Nephron (organoid): ENCODE results near the gene GPR137B.

Source experiments
- H3K27ac Mint-ChIP-seq, 3 experiments: 2 replicates each; pipeline ENCODE4 v1.8.0; 2020; ENCODE audit warnings: mixed read lengths in 3 of 3, mild to moderate bottlenecking in 2 of 3, moderate library complexity in 1 of 3
- H3K27me3 Mint-ChIP-seq: 2 replicates; pipeline ENCODE4 v1.8.0; 2021; ENCODE audit warnings: low read depth, mild to moderate bottlenecking, moderate library complexity, mixed read lengths
- H3K36me3 Mint-ChIP-seq: 2 replicates; pipeline ENCODE4 v1.8.0; 2020; ENCODE audit warnings: low read depth, mixed read lengths
- H3K4me1 Mint-ChIP-seq: 2 replicates; pipeline ENCODE4 v1.8.0; 2020; ENCODE audit warnings: mixed read lengths
- H3K4me3 Mint-ChIP-seq, 3 experiments: 2 replicates each; pipeline ENCODE4 v1.8.0; 2020; ENCODE audit warnings: mild to moderate bottlenecking in 3 of 3, mixed read lengths in 3 of 3, moderate library complexity in 2 of 3
- H3K9me3 Mint-ChIP-seq: 2 replicates; pipeline ENCODE4 v1.8.0; 2020; ENCODE audit warnings: mixed read lengths
- TF ChIP-seq, protein P1 (sequence below), 3 experiments: fragments of 200-600 bp; sonication (generic); IDR thresholded peaks; one replicate each; pipeline ENCODE4 v1.5.0; 2021; ENCODE audit warnings: antibody characterized with exemption in 3 of 3; ENCODE audit not compliant: unreplicated experiment in 3 of 3

GPR137B gene

DNA sequence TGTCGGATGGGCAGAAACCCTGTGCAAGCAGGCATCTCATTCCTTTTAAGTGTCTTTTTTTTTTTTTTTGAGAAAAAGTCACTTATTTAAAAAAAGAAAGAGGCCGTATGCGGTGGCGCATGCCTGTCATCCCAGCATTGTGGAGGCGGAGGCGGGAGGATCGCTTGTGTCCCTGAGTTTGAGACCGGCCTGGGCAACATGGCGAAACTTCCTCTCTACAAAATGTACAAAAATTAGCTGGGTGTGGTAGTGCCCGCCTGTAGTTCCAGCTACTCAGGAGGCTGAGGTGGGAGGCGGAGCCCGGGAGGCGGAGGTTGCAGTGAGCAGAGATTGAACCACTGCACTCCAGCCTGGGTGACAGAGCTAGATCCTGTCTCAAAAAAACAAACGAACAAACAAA, 1.7 kb downstream of the GPR137B start:
- peaks cover 61% of the 10 kb centered on the region for H3K27me3 Mint-ChIP-seq
- TF ChIP-seq, protein P1, sequence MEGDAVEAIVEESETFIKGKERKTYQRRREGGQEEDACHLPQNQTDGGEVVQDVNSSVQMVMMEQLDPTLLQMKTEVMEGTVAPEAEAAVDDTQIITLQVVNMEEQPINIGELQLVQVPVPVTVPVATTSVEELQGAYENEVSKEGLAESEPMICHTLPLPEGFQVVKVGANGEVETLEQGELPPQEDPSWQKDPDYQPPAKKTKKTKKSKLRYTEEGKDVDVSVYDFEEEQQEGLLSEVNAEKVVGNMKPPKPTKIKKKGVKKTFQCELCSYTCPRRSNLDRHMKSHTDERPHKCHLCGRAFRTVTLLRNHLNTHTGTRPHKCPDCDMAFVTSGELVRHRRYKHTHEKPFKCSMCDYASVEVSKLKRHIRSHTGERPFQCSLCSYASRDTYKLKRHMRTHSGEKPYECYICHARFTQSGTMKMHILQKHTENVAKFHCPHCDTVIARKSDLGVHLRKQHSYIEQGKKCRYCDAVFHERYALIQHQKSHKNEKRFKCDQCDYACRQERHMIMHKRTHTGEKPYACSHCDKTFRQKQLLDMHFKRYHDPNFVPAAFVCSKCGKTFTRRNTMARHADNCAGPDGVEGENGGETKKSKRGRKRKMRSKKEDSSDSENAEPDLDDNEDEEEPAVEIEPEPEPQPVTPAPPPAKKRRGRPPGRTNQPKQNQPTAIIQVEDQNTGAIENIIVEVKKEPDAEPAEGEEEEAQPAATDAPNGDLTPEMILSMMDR (IDR thresholded peaks at IDR 0.05; ENCODE audit: unreplicated experiment in 3 of 3): no peak
- peaks cover 5% of the 10 kb centered on the region for H3K36me3 Mint-ChIP-seq
- H3K27ac Mint-ChIP-seq: peak overlapping the region in 1 of 3 experiments; percentile 84
- peak overlapping the region; percentile 91 to 95 (median 94) for H3K4me3 Mint-ChIP-seq
- H3K9me3 Mint-ChIP-seq: no peaks in the 10 kb centered on the region
- peaks cover 30% of the 10 kb centered on the region for H3K4me1 Mint-ChIP-seq

DNA sequence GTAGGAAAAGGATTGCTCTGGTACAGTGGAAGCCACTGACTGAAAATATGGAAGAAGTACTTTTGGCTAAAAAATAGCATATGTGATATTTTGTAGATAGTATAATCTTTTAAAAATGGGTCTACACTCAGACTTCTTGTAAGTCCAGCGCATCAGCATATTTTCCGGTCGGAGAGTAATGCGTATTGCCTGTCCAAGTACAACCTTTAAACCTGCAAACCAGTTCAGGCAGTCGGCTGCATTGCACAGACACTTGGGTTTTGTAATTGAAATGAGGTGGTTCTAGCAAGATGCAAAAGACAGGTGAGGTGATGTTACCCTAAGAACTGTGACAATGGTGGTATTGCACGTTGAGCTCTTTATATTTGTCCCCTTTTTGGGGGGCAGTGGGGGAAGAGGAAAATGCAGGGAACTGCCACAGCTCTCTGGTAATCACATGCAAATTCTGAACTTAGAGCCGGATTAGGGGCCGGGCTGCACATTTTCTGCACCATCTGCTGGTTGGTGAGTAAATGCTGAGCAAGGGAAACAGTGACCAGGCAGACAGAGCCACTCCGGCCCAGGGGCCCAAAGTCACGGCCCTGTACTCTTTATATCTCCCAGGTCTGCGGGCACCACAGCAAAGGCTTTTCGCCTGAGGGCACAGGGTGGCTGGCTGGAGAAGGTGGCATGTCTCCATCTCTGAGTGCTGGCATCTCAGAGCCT, 2.3 kb downstream of the GPR137B start:
- Mint-ChIP-seq H3K9me3 (no peaks in the 10 kb centered on the region), H3K27ac (peak overlapping the region in 1 of 3 experiments; percentile 84), H3K4me3 (peak overlapping the region; percentile 57 to 95 (median 91)), H3K36me3 (peaks cover 5% of the 10 kb centered on the region), H3K27me3 (peaks cover 56% of the 10 kb centered on the region), H3K4me1 (peaks cover 35% of the 10 kb centered on the region)
- TF ChIP-seq, protein P1 (IDR thresholded peaks at IDR 0.05; ENCODE audit: unreplicated experiment in 3 of 3): no peak

DNA sequence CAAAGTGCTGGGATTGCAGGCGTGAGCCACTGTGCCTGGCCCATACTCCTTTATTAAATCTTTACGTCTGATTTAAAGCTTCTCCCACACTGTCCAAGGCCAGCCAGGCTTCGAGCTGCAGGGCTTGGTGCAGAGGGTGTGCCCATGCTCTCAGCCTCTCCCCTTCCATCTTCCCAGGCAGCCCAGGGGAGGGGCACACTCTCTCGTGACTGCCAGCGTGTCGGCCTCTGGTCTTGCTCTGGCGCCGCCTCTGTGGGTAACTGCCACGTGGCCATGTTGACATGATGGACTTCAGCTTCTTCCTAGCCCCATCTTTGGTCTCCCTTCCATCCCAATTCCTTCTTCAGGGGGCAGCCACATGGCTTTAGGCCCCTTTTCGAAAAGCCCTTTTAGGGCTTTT, 4.7 kb downstream of the GPR137B start:
- H3K36me3 Mint-ChIP-seq: peaks cover 5% of the 10 kb centered on the region
- no peaks in the 10 kb centered on the region for H3K9me3 Mint-ChIP-seq
- H3K4me1 Mint-ChIP-seq: peaks cover 28% of the 10 kb centered on the region
- H3K27ac Mint-ChIP-seq: no peak overlapping the region
- TF ChIP-seq, protein P1 (IDR thresholded peaks at IDR 0.05; ENCODE audit: unreplicated experiment in 3 of 3): no peak
- H3K4me3 Mint-ChIP-seq: peak overlapping the region in 1 of 3 experiments; percentile 8
- peaks cover 36% of the 10 kb centered on the region for H3K27me3 Mint-ChIP-seq

DNA sequence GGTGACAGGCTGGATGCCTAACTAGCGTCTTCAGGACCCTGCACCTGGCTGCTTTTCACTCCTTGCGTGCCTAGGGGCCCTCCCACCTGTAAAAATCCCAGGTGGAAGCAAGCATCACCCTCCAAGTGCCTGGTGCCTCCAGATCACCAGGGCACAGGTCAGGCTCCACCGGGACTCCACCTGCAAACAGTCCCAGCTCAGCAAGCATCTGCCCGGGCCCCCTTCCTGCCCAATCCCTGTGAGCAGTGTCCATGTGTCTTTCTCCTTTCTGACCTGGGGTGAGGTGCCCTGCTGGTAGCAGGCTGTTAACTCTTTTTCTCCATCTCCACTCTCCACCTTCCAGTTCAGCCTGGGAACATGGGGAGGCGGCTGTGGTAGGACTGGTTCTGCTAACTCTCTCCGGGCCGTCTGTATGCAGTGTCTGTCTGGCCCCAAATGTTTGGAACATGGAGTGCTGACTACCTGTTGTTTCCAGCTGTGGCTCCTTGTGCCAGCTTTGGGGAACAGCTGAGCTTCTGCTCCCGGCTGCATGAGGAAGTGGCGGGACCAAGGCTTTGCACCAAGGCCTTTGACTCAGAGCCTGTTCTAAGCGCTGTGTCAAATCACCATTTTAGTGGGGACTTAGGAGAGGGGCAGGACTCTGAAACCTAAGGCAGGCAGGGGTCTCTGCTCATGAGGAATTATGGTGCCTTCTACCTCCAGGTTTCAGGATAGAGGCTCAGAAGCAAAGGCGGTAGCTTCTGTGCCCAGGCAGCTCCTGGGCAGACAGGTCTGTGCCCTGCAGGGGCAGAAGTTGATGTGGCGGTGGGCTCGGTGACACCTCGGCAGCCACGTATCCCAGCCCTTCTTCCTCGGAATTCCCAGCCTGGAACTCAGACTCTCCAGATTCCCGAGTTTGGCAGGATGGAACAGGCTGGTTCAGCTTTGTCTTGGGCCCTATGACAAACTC, 5.5 kb downstream of the GPR137B start:
- no peaks in the 10 kb centered on the region for H3K9me3 Mint-ChIP-seq
- TF ChIP-seq, protein P1 (IDR thresholded peaks at IDR 0.05; ENCODE audit: unreplicated experiment in 3 of 3): no peak
- peaks cover 32% of the 10 kb centered on the region for H3K27me3 Mint-ChIP-seq
- peaks cover 5% of the 10 kb centered on the region for H3K36me3 Mint-ChIP-seq
- peaks cover 28% of the 10 kb centered on the region for H3K4me1 Mint-ChIP-seq
- peak overlapping the region in 1 of 3 experiments; percentile 97 for H3K27ac Mint-ChIP-seq
- H3K4me3 Mint-ChIP-seq: peak overlapping the region in 2 of 3 experiments; percentile 40 to 58

DNA sequence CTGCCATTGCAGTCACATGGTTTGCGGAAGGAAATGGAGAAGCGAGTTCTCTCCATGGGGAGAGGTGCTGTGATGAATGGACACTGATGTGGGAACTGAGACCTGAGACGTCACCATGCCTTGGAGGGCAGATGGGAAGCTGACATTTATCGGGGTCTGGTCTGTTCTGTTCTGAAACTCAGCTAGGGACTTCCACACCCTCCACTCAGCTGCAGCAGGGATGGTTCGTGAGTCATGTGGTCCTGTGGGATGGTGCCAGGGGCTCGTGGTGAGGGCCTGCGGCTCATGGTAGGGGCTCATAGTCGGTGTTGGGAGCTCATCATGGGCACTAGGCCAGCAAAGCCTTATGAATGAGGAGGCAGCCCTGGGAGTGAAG, 6.1 kb downstream of the GPR137B start:
- Mint-ChIP-seq H3K4me1 (peaks cover 26% of the 10 kb centered on the region), H3K36me3 (peaks cover 5% of the 10 kb centered on the region), H3K27me3 (peaks cover 29% of the 10 kb centered on the region), H3K9me3 (no peaks in the 10 kb centered on the region), H3K27ac (peak overlapping the region in 2 of 3 experiments; percentile 12 to 97), H3K4me3 (no peak overlapping the region)
- TF ChIP-seq, protein P1 (IDR thresholded peaks at IDR 0.05; ENCODE audit: unreplicated experiment in 3 of 3): no peak
